ENCODE results near the gene PRRT1B. TPM values are rescaled to one million over a fixed set of nuclear protein-coding genes. Genes with fewer than 3 reads are reported as not detected.

The PRRT1B gene
- total and polyA plus RNA-seq, 2 donors (not counting 1 experiment from before 2014, with no cell fraction given) = not detected

- Histone ChIP-seq H3K4me2 (replicated peaks; ENCODE audit: low read depth, low read length, poor library complexity, severe bottlenecking) (no peak overlapping the region), H3K36me3 (replicated peaks in 1 of 2; ENCODE audit: control extremely low read depth in 1 of 2, control insufficient read depth in 1 of 2, extremely low read depth in 1 of 2, insufficient read depth in 2 of 2, low read length in 1 of 2) (peaks cover 4 to 90% of the 10 kb centered on the region in 2 experiments), H3K27ac (ENCODE audit: low read length in 2 of 2) (no peak overlapping the region), H4K20me1 (ENCODE audit: control insufficient read depth, insufficient read depth, low read length, poor library complexity, severe bottlenecking) (peaks cover 36% of the 10 kb centered on the region), H3K9ac (ENCODE audit: low read length) (no peak overlapping the region), H3K4me1 (ENCODE audit: control insufficient read depth in 2 of 2, insufficient read depth in 2 of 2, low read length in 2 of 2) (no peaks in the 10 kb centered on the region), H3K4me3 (ENCODE audit: control extremely low read depth in 1 of 5, extremely low read depth in 1 of 5, insufficient read depth in 1 of 5, low read depth in 2 of 5, low read length in 4 of 5) (no peak overlapping the region), H2AFZ (ENCODE audit: insufficient read depth, low read depth, low read length, poor library complexity, severe bottlenecking) (no peak overlapping the region), H3K79me2 (ENCODE audit: control insufficient read depth, insufficient read depth, low read length) (peaks cover 28% of the 10 kb centered on the region), H3K27me3 (replicated peaks in 1 of 4; ENCODE audit: control extremely low read depth in 1 of 4, control insufficient read depth in 3 of 4, insufficient read depth in 4 of 4, low read length in 3 of 4) (no peaks in the 10 kb centered on the region), H3K9me3 (ENCODE audit: control extremely low read depth in 1 of 3, control insufficient read depth in 2 of 3, insufficient read depth in 1 of 3, low read length in 2 of 3) (no peaks in the 10 kb centered on the region)
- POLR2A ChIA-PET = no interaction called here
- Mint-ChIP-seq H3K4me3 (no peak overlapping the region), H3K9me3 (ENCODE audit: insufficient read depth) (no peaks in the 10 kb centered on the region), H3K27me3 (no peaks in the 10 kb centered on the region), H3K4me1 (peaks cover 3% of the 10 kb centered on the region), H3K27ac (no peak overlapping the region)
- ATAC-seq (ENCODE audit: low read depth) (no peak), DNase-seq (no peak)
- intact Hi-C loops (cut with micrococcal nuclease) = no loop called here
- TF ChIP-seq EZH2 (IDR thresholded peaks at IDR 0.05; ENCODE audit: borderline replicate concordance, insufficient read depth, low read depth, low read length, poor library complexity, severe bottlenecking) (no peak), CTCF (IDR thresholded peaks at IDR 0.05) (no peak)
- 98% methylated on average over 7 of the region's 7 CpGs for WGBS (ENCODE audit: insufficient coverage)
- CTCF ChIA-PET = interaction anchor here (1.1 to 21.7 kb wide), 2 partner anchors 8 to 147 kb away, joined by 3 to 263 read pairs; partner anchors contain the start of gene RAPGEF1
Measured at GRCh38 chr9:131597246-131597645, 51.9 kb downstream of the PRRT1B start.

DNA sequence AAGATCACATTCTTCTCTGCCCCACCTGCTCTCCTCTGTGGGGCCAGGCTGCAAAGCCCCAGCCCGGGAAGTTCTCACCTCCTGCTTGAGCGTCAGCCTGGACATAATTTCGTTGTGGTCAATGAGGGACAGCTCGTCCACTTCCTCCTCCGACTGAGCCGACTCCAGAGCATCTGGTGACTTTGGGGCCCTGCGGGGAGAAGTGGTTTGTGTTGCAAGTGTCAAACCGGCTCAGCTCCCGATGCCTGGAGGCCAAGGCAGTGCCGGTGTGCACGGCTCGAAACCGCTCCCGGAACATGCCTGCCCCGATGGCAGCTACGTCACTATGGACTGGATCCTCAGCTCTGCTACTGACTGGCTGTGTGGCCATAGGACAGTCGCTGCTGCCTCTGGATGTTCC is 52.8 kb downstream of the PRRT1B start:
- Histone ChIP-seq H3K4me3 (ENCODE audit: control extremely low read depth in 1 of 5, extremely low read depth in 1 of 5, insufficient read depth in 1 of 5, low read depth in 2 of 5, low read length in 4 of 5) (no peak overlapping the region), H3K9me3 (ENCODE audit: control extremely low read depth in 1 of 3, control insufficient read depth in 2 of 3, insufficient read depth in 1 of 3, low read length in 2 of 3) (no peaks in the 10 kb centered on the region), H3K36me3 (replicated peaks in 1 of 2; ENCODE audit: control extremely low read depth in 1 of 2, control insufficient read depth in 1 of 2, extremely low read depth in 1 of 2, insufficient read depth in 2 of 2, low read length in 1 of 2) (peaks cover 4 to 95% of the 10 kb centered on the region in 2 experiments), H3K9ac (ENCODE audit: low read length) (no peak overlapping the region), H4K20me1 (ENCODE audit: control insufficient read depth, insufficient read depth, low read length, poor library complexity, severe bottlenecking) (peaks cover 45% of the 10 kb centered on the region), H3K27me3 (replicated peaks in 1 of 4; ENCODE audit: control extremely low read depth in 1 of 4, control insufficient read depth in 3 of 4, insufficient read depth in 4 of 4, low read length in 3 of 4) (no peaks in the 10 kb centered on the region), H3K27ac (ENCODE audit: low read length in 2 of 2) (no peak overlapping the region), H3K79me2 (ENCODE audit: control insufficient read depth, insufficient read depth, low read length) (peaks cover 30% of the 10 kb centered on the region), H3K4me2 (replicated peaks; ENCODE audit: low read depth, low read length, poor library complexity, severe bottlenecking) (no peak overlapping the region), H2AFZ (ENCODE audit: insufficient read depth, low read depth, low read length, poor library complexity, severe bottlenecking) (no peak overlapping the region), H3K4me1 (ENCODE audit: control insufficient read depth in 2 of 2, insufficient read depth in 2 of 2, low read length in 2 of 2) (no peaks in the 10 kb centered on the region)
- H3K27me3 Mint-ChIP-seq = no peaks in the 10 kb centered on the region
- POLR2A ChIA-PET = no interaction called here
- TF ChIP-seq CTCF (IDR thresholded peaks at IDR 0.05) = no peak
- no peak for TF ChIP-seq EZH2 (IDR thresholded peaks at IDR 0.05; ENCODE audit: borderline replicate concordance, insufficient read depth, low read depth, low read length, poor library complexity, severe bottlenecking)
- no peaks in the 10 kb centered on the region for H3K9me3 Mint-ChIP-seq (ENCODE audit: insufficient read depth)
- no peak overlapping the region for H3K27ac Mint-ChIP-seq
- 80% methylated on average over 17 of the region's 17 CpGs for WGBS (ENCODE audit: insufficient coverage)
- ATAC-seq (ENCODE audit: low read depth) (no peak), DNase-seq (no peak)
- intact Hi-C loops (cut with micrococcal nuclease) = no loop called here
- CTCF ChIA-PET = interaction anchor here (0.6 to 21.7 kb wide), 3 partner anchors 13 to 635 kb away, joined by 3 to 263 read pairs (median 3); partner anchors contain the start of gene RAPGEF1
- H3K4me1 Mint-ChIP-seq = peaks cover 3% of the 10 kb centered on the region
- H3K4me3 Mint-ChIP-seq = no peak overlapping the region
